Medulla oblongata (tissue), 1 donor: ENCODE data around the gene NKIRAS2.

Experiments
- DNase-seq: peaks from one replicate; pipeline ENCODE4 v3.0.0-alpha.2; 2015; ENCODE audit errors: extremely low spot score

The NKIRAS2 gene

DNA sequence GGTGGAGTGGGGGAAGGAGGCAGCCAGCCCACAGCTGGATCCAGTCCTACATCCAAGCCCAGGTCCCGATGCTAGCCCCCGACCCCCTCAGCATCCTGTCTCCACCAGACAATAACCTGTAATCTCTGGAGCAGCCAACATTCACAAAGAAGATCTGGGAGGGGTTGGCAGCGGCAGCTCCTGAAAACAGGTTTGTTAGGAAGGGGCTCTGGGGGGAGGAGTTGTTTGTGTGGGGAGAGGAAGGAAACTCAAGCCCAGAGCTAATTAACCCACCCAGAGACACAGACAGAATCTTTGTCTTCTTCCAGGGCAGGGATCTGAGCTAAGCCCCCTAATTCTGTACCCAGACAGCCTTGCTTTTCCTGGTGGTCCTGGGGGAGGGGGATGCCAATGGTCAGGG lies 35.1 kb downstream of the NKIRAS2 start:
- DNase-seq = no peak

DNA sequence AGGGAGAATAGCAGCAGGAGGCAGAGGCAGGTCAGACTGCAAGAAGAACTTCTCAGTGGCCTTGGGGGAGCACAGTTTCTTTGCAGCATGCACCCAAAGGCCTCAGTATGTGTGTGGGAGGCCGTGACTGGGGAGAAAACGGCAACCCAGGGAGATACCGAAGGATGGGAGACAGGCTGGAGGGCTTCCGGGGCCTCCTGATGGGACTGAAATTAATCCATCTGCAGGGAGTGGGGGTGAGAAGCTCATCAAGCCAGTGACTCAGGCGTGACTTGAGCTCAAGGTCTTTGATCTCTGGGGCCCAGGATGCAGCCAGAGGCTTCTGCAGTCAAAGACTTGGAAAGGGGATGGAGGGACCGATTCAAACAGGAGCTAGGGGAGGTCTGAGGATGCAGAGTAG lies 35.6 kb downstream of the NKIRAS2 start:
- DNase-seq = no peak

DNA sequence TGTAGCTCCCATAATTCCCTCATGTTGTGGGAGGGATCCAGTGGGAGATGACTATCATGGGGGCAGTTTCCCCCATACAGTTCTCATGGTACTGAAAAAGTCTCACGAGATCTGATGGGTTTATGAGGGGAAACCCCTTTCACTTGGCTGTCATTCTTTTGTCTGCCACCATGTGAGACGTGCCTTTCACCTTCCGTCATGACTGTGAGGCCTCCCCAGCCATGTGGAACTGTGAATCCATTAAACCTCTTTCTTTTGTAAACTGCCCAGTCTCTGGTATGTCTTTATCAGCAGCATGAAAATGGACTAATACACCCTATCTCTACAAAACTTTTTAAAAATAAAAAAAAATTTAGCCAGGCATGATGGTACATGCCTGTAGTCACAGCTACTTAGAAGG lies 36.7 kb downstream of the NKIRAS2 start:
- no peak for DNase-seq

DNA sequence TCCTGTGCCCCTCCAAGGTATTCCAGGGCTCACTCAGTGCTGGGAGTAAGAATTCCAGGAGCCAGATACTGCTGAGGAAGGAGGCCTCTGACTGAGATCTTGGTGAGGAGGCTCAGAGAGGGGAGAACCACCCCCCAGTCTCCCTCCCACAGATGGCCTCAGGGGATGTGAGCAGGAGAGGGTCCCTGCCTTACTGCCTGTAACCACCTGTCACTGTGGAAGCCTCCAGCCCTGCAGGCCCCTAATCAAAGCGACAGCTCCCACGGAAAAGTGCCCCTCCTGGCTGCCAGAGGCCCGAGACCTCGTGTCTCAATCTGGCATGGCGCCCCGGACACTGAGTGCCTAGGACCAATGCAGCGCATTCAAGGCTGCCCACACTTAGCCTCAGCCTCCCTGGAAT lies 38.2 kb downstream of the NKIRAS2 start:
- DNase-seq = no peak

DNA sequence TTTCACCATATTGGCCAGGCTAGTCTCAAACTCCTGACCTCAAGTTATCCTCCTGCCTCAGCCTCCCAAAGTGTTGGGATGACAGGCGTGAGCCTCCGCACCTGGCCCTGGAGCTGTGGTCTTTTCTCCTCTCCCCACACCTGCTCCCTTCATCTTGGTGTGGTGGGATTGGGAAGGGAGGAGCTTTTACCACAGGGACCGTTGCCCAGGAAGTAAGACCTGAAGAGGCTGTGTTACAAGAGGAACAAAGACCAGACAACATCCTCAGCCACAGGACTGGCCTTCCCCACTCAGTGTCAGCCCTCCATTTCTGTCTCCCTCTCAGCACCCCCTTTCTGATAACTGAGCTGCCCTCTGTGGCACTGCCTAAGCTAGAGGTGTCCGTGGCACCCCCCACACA lies 39.9 kb downstream of the NKIRAS2 start:
- DNase-seq = no peak

DNA sequence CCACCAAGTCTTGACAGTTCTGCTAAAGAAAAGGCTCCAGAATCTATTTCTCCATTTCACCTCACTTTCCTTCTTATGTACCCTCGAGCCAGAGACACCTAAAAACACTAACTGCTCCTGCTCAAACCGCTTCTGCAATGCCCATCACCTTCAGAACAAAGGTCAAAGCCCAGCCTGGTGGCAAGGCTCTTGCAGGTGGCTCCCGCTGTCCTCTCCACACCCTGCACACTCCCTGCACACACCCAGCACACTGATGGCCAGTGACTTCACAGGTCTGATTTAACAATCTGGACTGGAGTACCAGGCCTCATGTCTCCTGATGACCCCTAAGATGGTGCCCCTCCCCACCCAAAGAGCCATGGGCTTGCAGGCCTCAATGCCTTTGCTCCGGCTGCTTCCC lies 40.3 kb downstream of the NKIRAS2 start:
- no peak for DNase-seq

DNA sequence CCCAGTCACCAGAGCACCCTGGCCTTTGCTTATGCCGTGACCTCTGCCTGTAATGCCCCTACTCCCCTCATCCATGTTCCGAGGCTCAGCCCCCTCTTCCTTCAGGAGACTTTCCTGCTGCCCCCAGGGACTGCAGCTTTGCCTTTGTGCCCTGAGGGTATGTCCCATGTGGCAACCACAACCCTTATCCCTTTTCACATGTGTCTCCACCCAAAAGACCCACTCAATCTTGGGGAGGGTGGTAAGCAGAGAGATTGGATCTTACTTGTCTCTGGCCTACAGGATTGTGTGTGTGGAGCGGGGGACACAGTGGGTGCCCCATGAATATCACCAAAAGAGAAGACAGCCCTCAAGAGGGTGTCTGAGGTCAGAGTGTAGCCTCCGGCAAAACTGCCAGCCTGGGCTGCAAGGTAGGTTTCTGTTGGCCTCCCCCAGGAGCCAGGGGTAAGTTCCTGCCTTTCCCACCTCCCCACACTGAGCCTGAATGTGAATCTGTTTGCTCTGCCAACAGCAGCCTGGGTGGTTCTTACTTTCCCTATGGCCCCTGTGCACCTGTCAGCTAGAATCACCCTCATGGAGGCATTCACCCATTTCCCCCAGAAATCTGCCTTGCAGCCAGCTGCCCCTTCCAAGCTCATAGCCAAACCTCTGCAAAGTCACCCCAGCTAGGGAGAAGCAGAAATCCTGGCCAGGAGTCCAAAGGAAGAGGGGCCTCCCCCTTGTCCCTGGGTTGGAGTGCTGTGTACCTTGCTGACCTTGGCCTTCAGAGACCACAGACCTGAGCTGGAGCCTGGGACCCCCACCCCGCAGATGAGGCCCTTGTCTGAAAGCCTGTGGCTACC lies 42.0 kb downstream of the NKIRAS2 start:
- DNase-seq = no peak

DNA sequence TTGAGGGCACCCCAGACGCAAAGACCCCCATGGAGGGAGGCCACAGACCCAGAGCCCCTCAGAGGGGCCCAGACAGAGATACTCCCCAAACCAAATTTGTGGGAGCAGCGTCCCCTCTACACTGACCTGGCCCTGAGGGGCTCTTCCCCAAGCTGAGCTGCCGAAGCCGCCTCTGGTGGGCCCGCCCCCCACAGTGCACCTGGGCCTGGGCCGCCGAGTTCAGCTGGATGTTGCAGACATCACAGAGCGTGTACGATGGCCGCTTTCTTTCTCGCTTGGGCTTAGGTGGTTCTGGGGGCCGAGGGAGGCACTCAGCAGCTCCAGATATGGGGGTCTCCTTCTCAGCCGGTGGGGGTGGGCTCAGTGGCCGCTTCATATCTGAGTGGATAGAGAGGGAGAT lies 42.8 kb downstream of the NKIRAS2 start:
- DNase-seq = no peak

DNA sequence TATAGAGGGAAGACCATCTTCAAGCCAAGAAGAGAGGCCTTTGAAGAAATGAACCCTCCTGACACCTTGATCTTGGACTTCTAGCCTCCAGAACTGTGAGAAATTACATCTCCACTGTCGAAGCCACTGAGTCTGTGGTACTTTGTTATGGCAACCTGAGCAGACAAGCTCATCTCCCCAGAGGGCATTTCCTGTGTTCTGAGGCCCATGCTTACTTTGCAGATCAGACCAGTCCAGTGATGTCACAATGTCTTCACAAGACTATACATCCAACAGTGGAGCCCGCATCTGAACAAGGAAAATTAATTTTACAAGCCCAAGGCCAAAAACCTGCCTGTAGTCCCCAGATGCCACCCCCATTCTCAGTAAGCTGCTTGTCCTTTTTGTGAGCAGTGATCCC lies 45.3 kb downstream of the NKIRAS2 start:
- DNase-seq = no peak

DNA sequence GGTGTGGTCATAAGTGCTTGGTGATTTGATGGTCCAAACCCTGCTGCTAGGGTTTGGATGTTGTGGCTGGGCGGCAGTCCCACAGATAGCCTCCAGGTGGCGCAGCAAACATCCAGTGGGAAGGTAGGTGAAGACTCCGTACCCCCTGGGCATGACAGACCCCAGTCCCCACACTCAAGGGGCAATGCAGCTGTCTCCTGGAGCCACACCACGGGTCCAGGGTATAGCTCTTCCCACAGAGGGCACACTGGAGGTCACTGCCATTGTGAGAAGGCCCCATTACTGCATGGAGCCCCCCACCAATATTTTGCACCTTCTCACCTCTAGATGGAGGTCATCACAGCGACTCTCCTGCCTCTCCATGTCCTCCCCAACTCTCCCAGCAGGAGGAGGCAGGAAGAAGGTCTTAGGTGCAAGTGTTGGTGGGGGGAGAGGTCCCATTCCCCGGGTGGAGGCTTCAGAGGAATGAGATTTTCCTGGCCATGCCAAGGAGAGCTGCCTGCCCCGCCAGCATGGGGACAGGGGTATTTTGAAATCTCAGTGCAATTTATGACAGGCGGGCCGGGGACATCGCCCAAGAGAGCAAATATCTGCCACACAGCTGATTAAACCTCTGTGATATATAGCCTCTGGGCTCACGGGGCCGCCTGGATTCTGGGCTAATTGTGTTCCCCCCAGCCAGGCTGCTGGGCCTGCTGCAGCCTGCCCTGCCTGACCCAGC lies 47.6 kb downstream of the NKIRAS2 start:
- peak; percentile 54 for DNase-seq

DNA sequence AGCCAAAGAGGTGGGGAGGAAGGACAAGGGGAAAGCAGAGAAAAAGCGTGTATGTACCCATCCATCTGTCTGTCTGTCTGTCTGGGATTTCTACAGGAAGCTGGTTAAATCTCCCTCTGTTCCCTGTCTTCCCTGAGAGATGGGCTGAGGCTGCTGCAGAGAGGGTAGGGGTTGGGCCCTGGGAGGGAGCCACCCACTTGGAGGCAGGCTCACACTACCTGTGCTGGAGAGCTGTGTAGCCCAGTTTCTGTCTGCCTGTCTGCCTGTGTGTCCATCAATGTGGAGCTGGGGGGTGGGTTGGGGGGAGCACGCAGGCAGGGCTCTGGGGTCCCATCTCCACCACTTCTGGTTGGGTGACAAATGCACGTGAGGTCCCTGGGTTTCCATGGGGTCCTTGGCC lies 49.1 kb downstream of the NKIRAS2 start:
- no peak for DNase-seq

DNA sequence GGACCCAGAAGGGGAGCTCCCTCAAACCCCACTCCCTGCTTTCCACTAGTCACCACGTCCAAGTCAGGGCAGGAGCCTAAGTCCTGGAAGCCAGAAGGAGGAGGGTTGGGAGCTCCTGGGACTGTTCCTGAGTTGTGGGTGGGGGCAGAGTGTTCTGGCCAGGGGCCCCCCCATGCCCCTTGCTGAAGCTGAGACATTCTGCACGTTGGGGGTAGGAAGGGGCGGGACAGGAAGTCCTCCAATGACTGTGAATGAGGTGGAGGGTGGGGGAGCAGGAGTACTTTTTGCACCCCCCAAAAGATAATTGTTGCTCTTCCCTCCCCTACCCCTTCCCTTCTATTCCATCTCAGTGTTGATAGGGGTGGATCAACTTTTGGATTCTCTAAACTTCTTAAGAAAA lies 51.9 kb downstream of the NKIRAS2 start:
- DNase-seq = no peak

DNA sequence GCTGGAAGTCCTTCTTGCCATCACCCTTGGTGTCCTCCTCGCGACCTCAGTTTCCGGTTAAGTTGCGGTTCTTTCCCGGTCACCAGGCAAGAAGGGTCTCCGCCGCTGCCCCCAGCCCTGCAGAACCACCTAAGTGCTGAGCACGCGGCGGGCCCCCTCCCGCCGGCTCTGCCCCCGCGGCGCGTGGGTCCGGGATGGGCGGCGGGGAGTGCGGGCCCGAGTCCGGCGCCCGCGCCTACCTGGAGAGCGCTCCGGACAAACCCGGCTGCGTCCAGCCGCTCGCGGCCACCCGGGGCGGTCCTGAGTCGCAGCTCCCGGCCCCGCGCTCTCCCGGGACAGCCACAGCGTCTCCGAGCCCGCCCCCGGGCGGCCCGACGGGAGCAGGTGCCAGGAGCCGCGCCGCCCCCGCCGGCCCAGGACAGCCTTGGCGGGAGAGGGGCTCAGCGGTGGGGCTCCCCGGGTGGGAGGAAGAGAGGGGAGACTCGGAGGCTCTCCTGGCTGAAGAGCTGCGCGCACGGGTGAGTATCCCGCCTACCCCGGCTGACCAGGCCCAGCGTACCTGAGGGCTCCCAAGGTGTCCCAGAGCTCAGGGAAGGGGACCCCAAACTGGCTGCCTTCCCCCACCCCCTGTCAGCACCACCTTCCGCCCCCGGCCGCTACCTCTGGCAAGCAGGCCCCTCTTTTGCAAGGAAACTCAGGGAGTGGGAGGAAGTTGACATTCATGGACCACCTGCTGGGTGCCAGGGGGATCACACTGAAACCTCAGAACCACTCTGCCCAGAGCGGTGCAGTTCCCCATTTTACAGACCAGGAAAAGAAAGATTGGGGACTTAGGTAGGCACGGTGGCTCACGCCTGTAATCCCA lies 52.7 kb downstream of the NKIRAS2 start:
- DNase-seq = no peak
